HG02970 (cell line): ENCODE data around the gene GMEB2.

Source experiments
- ATAC-seq: cut with Tn5 transposase; IDR thresholded peaks from one replicate; pipeline ENCODE4 v1.9.1; 2021; ENCODE audit warnings: mild to moderate bottlenecking, moderate library complexity, moderate number of reproducible peaks; ENCODE audit not compliant: unreplicated experiment, low FRiP score

Gene GMEB2

DNA sequence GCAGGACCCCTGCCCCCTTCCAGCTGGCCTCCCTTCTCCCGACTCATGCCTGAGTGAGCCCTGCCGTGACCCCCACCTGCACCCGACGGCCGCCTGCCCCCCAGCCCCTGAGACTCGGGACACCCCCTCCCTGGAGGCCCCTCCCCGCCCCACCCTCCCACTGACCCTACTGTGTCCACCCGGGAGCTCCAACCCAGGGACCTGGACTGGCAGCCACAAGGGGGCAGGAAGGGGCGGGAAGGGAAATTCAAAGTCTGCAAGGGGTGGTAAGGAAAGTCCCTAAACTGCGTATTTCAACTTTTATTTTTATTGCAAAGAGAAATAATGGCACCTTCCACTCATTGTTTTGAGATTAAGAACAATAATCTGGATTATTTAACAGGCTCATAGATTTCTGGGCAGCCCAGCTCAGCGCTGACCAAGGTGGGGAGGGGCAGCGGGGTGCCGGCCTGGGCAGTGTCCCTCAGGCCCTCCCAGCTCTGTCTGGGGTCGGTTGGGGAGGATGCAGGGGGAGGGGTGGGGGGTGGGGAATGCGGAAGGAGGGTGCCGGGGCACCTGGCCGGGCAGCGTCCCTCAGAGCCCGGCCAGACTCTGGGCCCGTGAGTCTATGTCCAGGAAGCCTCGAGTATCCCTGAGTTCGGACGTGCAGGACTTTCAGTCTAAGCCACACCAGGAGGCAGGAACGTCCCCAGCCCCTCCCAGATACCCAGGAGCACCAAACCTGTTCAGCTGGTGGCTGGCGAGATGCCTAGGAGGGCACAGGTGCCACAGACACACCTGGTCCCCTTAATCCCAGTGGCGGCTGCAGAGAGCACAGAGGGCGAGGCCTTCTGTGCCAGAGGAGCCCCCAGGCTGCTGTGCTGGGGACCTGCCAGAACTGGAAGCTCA, 88.5 kb downstream of the GMEB2 start:
- no peak for ATAC-seq
